ENCODE measurements around the gene ANKRD6.
"Not testable (repeated sequence)": the region's sequence is repeated elsewhere in the genome, so short reads cannot be mapped to it uniquely, and the experiment has no call there.

Gene ANKRD6

GRCh38 chr6:89432875-89433251 lies at the start of gene ANKRD6:
Gene ANKRD6, plus strand, starts transcription at chr6:89433152. Its CDS starts 133,825 bp downstream, at chr6:89566977.
- no peak for DNase-seq

GRCh38 chr6:89385156-89385667 lies 47.7 kb upstream of the ANKRD6 start:
- DNase-seq, result peak; percentile 52

GRCh38 chr6:89385846-89386245 lies 47.1 kb upstream of the ANKRD6 start:
- no peak for DNase-seq

GRCh38 chr6:89386917-89387491 lies 45.9 kb upstream of the ANKRD6 start:
- DNase-seq, result no peak

- no peak for DNase-seq
These were observed 45.3 kb upstream of the ANKRD6 start for GRCh38 chr6:89387516-89388201.

GRCh38 chr6:89388846-89389245 lies 44.1 kb upstream of the ANKRD6 start:
- DNase-seq, result no peak

GRCh38 chr6:89392823-89393222 lies 40.1 kb upstream of the ANKRD6 start:
- DNase-seq, result no peak

- DNase-seq, result no peak
These were observed 39.3 kb upstream of the ANKRD6 start for GRCh38 chr6:89393659-89394058.

- DNase-seq, result not testable (repeated sequence)
These were observed 35.1 kb upstream of the ANKRD6 start for GRCh38 chr6:89397884-89398283.

GRCh38 chr6:89398762-89399525 lies 34.0 kb upstream of the ANKRD6 start:
- no peak for DNase-seq

GRCh38 chr6:89400050-89400449 lies 32.9 kb upstream of the ANKRD6 start:
- no peak for DNase-seq

GRCh38 chr6:89400912-89401399 lies 32.0 kb upstream of the ANKRD6 start:
- DNase-seq, result no peak

GRCh38 chr6:89402776-89403175 lies 30.2 kb upstream of the ANKRD6 start:
- no peak for DNase-seq

- DNase-seq, result no peak
These were observed 28.4 kb upstream of the ANKRD6 start for GRCh38 chr6:89404512-89404911.

GRCh38 chr6:89406141-89406540 lies 26.8 kb upstream of the ANKRD6 start:
- no peak for DNase-seq

GRCh38 chr6:89409461-89410035 lies 23.4 kb upstream of the ANKRD6 start:
- DNase-seq, result no peak

- no peak for DNase-seq
These were observed 22.7 kb upstream of the ANKRD6 start for GRCh38 chr6:89410231-89410761.

GRCh38 chr6:89410788-89411144 lies 22.2 kb upstream of the ANKRD6 start:
- DNase-seq, result no peak

- no peak for DNase-seq
These were observed 21.5 kb upstream of the ANKRD6 start for GRCh38 chr6:89411145-89412070.

- peak; percentile 23 for DNase-seq
These were observed 20.6 kb upstream of the ANKRD6 start, which contains the start of gene RRAGD for GRCh38 chr6:89412071-89413005. Gene RRAGD, minus strand, starts transcription at chr6:89412273. Its CDS starts 280 bp downstream, at chr6:89411993.

- DNase-seq, result no peak
These were observed 19.9 kb upstream of the ANKRD6 start for GRCh38 chr6:89413006-89413400.

Measured in NCI-H2081 treated with DMSO at 0.1 percent for 48 hours (cell line).